Endodermal cell (in vitro differentiated cells): ENCODE measurements around the gene GIT1. TPM values are rescaled to one million over a fixed set of nuclear protein-coding genes. Genes with fewer than 3 reads are reported as not detected.

Source experiments
- DNase-seq: peaks from one replicate; pipeline ENCODE4 v3.0.0-alpha.2; 2017
- H3K27ac ChIP-seq: 2 replicates; pipeline ENCODE4 v1.5.1; 2013; ENCODE audit warnings: mild to moderate bottlenecking, low read depth, low read length, moderate library complexity
- H3K27me3 ChIP-seq: 2 replicates; pipeline ENCODE4 v1.6.1; 2013; ENCODE audit warnings: mild to moderate bottlenecking, low read length, moderate library complexity; ENCODE audit not compliant: insufficient read depth, control insufficient read depth, poor library complexity, severe bottlenecking
- H3K36me3 ChIP-seq: 2 replicates; pipeline ENCODE4 v1.7.0; 2013; ENCODE audit warnings: mild to moderate bottlenecking, low read length, moderate library complexity; ENCODE audit not compliant: control insufficient read depth, insufficient read depth
- H3K4me1 ChIP-seq: one replicate; pipeline ENCODE4 v1.7.0; 2013; ENCODE audit warnings: low read length; ENCODE audit not compliant: control insufficient read depth, insufficient read depth
- H3K4me3 ChIP-seq: 2 replicates; pipeline ENCODE4 v1.5.1; 2013; ENCODE audit warnings: mild to moderate bottlenecking, low read length, moderate library complexity
- H3K9ac ChIP-seq: 2 replicates; pipeline ENCODE4 v1.6.1; 2013; ENCODE audit warnings: mild to moderate bottlenecking, low read length, moderate library complexity; ENCODE audit not compliant: poor library complexity, severe bottlenecking; ENCODE audit errors: extremely low read depth
- H3K9me3 ChIP-seq: 2 replicates; pipeline ENCODE4 v1.6.1; 2013; ENCODE audit warnings: mild to moderate bottlenecking, low read length, moderate library complexity; ENCODE audit not compliant: control insufficient read depth
- H3K27ac Mint-ChIP-seq: 2 replicates; pipeline ENCODE4 v1.8.0; 2020; ENCODE audit warnings: mixed read lengths
- H3K27me3 Mint-ChIP-seq: 2 replicates; pipeline ENCODE4 v1.8.0; 2021; ENCODE audit warnings: mild to moderate bottlenecking, mixed read lengths; ENCODE audit not compliant: insufficient read depth
- H3K36me3 Mint-ChIP-seq: 2 replicates; pipeline ENCODE4 v1.8.0; 2020; ENCODE audit warnings: low read depth, mixed read lengths
- H3K4me1 Mint-ChIP-seq: 2 replicates; pipeline ENCODE4 v1.8.0; 2020; ENCODE audit warnings: mixed read lengths
- H3K4me3 Mint-ChIP-seq: 2 replicates; pipeline ENCODE4 v1.8.0; 2020; ENCODE audit warnings: mild to moderate bottlenecking, moderate library complexity, mixed read lengths
- H3K9me3 Mint-ChIP-seq: 2 replicates; pipeline ENCODE4 v1.8.0; 2020; ENCODE audit warnings: mild to moderate bottlenecking, mixed read lengths
- WGBS, 2 experiments: methylation state at CpG; one replicate each; pipeline versions ENCODE4 v1.1.5 to v1.1.7; 2013; ENCODE audit warnings: missing lambda C conversion rate in 2 of 2, mixed read lengths in 1 of 2; ENCODE audit not compliant: insufficient coverage in 1 of 2, insufficient read length in 1 of 2; 5-methylcytosine and 5-hydroxymethylcytosine counted together
- total RNA-seq, 2 donors: library from RNA; stranded (reverse); fragmentation: NEBNext Ultra II Directional in 1 of 2; extraction: Animal tissue kit (Norgen Biotek cat#: 25700) in 1 of 2; gene quantifications; 2 replicates in 1 of 2; 3 replicates in 1 of 2; pipeline ENCODE4 v1.2.1, GENCODE V29; 2021
- TF ChIP-seq, protein P1 (sequence below): fragments of 200-600 bp; sonication (generic); conservative IDR thresholded peaks from 2 replicates; pipeline ENCODE4 v1.5.0; 2021; ENCODE audit warnings: antibody characterized with exemption, mild to moderate bottlenecking

The GIT1 gene
- total RNA-seq, 2 donors from 2014 or later, result 45.0 to 61.8 TPM

DNA sequence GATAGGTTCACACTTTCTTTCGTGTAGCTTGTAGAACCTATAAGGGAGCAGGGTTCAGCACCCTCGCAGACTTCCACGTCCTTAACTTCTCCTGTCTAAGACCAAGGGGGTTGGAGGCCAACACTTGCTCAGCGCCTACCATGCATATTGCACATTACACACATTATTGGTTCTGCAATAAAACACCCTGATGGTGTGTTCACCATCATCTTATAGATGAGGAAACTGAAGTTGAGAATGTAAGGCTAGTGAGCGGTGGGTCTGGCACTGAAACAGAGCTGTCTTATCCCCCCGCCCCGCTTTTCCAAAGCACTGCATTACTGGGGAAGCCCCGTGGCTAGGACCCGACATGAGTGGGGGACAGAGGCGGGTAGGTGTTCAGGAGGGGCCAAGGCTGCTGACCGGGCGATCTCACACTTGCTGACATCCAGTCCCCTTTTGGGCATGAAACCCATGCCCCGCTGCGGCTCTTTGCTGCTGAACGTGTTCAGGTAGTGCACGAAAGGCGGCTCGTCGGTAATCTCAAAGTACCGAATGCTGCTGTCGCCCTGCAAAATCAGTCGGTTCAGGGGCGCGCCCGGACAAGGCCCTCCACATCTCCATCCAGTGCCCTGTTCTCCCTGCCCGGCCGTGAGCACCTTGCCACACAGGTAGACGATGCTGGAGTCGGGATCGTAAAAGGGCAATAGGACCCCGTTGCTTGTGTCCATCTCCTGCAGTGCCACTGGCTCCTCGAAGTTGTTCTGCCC is 27.0 kb upstream of the GIT1 start:
- no peak for DNase-seq
- peaks cover 85% of the 10 kb centered on the region for H3K27me3 ChIP-seq
- TF ChIP-seq, protein P1, sequence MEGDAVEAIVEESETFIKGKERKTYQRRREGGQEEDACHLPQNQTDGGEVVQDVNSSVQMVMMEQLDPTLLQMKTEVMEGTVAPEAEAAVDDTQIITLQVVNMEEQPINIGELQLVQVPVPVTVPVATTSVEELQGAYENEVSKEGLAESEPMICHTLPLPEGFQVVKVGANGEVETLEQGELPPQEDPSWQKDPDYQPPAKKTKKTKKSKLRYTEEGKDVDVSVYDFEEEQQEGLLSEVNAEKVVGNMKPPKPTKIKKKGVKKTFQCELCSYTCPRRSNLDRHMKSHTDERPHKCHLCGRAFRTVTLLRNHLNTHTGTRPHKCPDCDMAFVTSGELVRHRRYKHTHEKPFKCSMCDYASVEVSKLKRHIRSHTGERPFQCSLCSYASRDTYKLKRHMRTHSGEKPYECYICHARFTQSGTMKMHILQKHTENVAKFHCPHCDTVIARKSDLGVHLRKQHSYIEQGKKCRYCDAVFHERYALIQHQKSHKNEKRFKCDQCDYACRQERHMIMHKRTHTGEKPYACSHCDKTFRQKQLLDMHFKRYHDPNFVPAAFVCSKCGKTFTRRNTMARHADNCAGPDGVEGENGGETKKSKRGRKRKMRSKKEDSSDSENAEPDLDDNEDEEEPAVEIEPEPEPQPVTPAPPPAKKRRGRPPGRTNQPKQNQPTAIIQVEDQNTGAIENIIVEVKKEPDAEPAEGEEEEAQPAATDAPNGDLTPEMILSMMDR, result no peak
- peak overlapping the region; percentile 52 for H3K4me3 Mint-ChIP-seq
- H3K36me3 ChIP-seq, result no peaks in the 10 kb centered on the region
- 29 to 52% methylated on average over 20 to 32 of the region's 32 CpGs for WGBS, 2 experiments
- no peak overlapping the region for H3K27ac ChIP-seq
- peaks cover 1% of the 10 kb centered on the region for H3K9me3 Mint-ChIP-seq
- H3K4me1 ChIP-seq, result no peaks in the 10 kb centered on the region
- H3K27me3 Mint-ChIP-seq, result peaks cover 98% of the 10 kb centered on the region
- H3K36me3 Mint-ChIP-seq, result no peaks in the 10 kb centered on the region
- peaks cover 2% of the 10 kb centered on the region for H3K4me1 Mint-ChIP-seq
- no peaks in the 10 kb centered on the region for H3K9me3 ChIP-seq
- H3K9ac ChIP-seq, result no peak overlapping the region
- H3K27ac Mint-ChIP-seq, result no peak overlapping the region
- peak overlapping the region; percentile 65 for H3K4me3 ChIP-seq

DNA sequence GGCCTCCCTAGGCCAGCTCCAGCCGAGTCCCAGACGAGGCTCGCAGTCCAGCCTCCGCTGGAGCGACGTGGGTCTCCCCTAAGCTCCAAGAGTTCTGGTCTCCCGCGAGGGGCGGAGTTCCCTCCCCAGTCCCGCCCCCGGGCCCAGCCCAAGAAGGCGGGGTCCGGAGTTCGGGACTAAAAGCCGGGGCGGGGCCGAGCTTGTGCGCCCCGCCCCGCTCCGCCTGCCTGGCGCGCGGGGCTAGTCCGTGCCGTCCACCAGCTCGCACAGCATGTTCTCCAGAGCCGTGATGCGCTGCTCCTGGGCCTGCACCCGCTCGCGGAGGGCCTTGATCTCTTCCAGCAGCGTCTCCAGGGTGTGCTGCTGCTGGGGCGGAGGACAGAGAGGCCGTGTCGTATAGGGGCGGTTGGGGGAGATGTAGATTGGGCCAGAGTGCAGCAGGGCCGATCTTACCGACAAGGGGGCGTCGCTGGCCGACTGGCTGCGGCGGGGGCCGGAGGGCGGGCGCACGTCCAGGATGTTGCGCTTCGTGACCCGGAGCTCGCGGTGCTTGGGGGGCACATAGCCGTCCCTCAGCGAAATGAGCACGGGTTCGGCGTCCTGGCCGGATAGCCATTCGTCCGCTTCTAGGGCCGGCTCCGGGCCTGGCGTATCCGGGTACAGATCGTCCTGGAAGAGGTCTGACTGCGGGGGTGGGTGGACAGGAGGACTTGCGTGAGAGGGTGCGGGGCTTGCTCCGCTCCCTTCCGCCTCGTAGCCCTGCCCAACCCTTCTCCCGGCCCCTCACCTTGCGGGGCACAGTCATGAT is 26.2 kb upstream of the GIT1 start:
- Histone ChIP-seq H3K4me3 (peak overlapping the region; percentile 65), H3K9me3 (no peaks in the 10 kb centered on the region), H3K36me3 (no peaks in the 10 kb centered on the region), H3K27me3 (peaks cover 77% of the 10 kb centered on the region), H3K9ac (no peak overlapping the region), H3K4me1 (no peaks in the 10 kb centered on the region), H3K27ac (no peak overlapping the region)
- Mint-ChIP-seq H3K4me3 (peak overlapping the region; percentile 52), H3K27ac (no peak overlapping the region), H3K36me3 (no peaks in the 10 kb centered on the region), H3K27me3 (peaks cover 98% of the 10 kb centered on the region), H3K4me1 (peaks cover 2% of the 10 kb centered on the region), H3K9me3 (peaks cover 1% of the 10 kb centered on the region)
- TF ChIP-seq, protein P1, result no peak
- DNase-seq, result peak; percentile 96
- WGBS, 2 experiments, result 5 to 6% methylated on average over 31 to 74 of the region's 74 CpGs

DNA sequence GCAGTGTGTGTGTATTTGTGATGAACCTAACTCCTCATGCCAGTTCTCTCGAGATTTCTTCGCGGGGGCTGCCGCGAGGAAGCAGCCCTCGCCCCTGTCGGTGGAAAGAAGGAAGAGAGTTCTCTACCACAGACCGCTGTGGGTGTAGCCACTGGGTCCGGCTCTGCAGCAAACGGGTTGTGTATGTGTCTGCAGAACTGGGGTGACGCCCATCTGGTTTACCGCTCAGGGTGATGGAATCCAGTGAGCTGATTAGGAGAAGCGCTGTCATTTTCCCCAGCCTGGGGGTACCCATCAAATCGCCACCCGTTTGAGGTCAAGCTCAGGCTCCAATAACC is 25.6 kb upstream of the GIT1 start:
- peaks cover 70% of the 10 kb centered on the region for H3K27me3 ChIP-seq
- Mint-ChIP-seq H3K27ac (no peak overlapping the region), H3K4me3 (peak overlapping the region; percentile 52), H3K36me3 (no peaks in the 10 kb centered on the region), H3K9me3 (peaks cover 1% of the 10 kb centered on the region), H3K27me3 (peaks cover 96% of the 10 kb centered on the region), H3K4me1 (peaks cover 2% of the 10 kb centered on the region)
- H3K9ac ChIP-seq, result no peak overlapping the region
- H3K4me3 ChIP-seq, result peak overlapping the region; percentile 65
- 69 to 81% methylated on average over 8 to 15 of the region's 15 CpGs for whole genome bisulfite sequencing, 2 experiments
- peak overlapping the region; percentile 88 for H3K27ac ChIP-seq
- TF ChIP-seq, protein P1, result peak; percentile 19
- H3K9me3 ChIP-seq, result no peaks in the 10 kb centered on the region
- no peak for DNase-seq
- no peaks in the 10 kb centered on the region for H3K4me1 ChIP-seq
- H3K36me3 ChIP-seq, result no peaks in the 10 kb centered on the region
